HCT116 (cell line): Measurements from ENCODE around the gene BAHCC1. TPM values are rescaled to one million over a fixed set of nuclear protein-coding genes. Genes with fewer than 3 reads are reported as not detected.

Experiments used
- ATAC-seq: fragments of 200-7000 bp; cut with Tn5 transposase; 2 replicates; pipeline ENCODE4 v1.9.1; 2020; ENCODE audit warnings: mild to moderate bottlenecking, moderate library complexity
- BruUV-seq: library from RNA; stranded (reverse); fragments of 400-500 nt; replicated peaks from 2 replicates; lab custom pipeline; 2021; lab: Mats Ljungman, UMichigan
- CTCF ChIA-PET: fragments of 300-600 bp; sonication (Branson Sonifier 250); formaldehyde crosslinking; loops from one replicate; lab custom pipeline; 2021; ENCODE audit warnings: antibody characterized with exemption; lab: Charles Lee
- POLR2A ChIA-PET: fragments of 300-600, 350-600 bp; sonication (Branson Sonifier 250); formaldehyde crosslinking; loops from one replicate; lab custom pipeline; 2021; ENCODE audit warnings: antibody characterized with exemption; lab: Charles Lee
- RAD21 ChIA-PET, 2 experiments: fragments of 300-600 bp; sonication (Branson Sonifier 250); formaldehyde crosslinking; loops; one replicate each; lab custom pipeline; 2023; ENCODE audit warnings: low total read pairs in 2 of 2; ENCODE audit not compliant: uncharacterized antibody in 2 of 2, unreplicated experiment in 2 of 2, low non-redundant PET in 1 of 2; lab: Charles Lee
- DNase-seq: peaks from one replicate; pipeline ENCODE4 v3.0.0-alpha.2; 2010; ENCODE audit warnings: low read depth, low spot score
- H2AFZ ChIP-seq: fragments of 200-600 bp; shearing (Covaris generic), sonication (generic); 2 replicates; pipeline ENCODE4 v1.6.1; 2017; ENCODE audit warnings: low read depth, mixed run types, mixed read lengths, antibody characterized with exemption, low read length; ENCODE audit not compliant: poor library complexity, severe bottlenecking
- H3K27ac ChIP-seq: 2 replicates; pipeline ENCODE4 v1.5.1; 2012; ENCODE audit warnings: low read depth, low read length
- H3K27me3 ChIP-seq: fragments of 200-600 bp; sonication (generic); 2 replicates; pipeline ENCODE4 v1.6.1; 2016; ENCODE audit warnings: mixed run types, low read length, mixed read lengths; ENCODE audit not compliant: insufficient read depth
- H3K36me3 ChIP-seq, 2 experiments: fragments of 200-500 bp in 1 of 2; fragments of 200-600 bp in 1 of 2; sonication (Bioruptor generic) in 1 of 2; sonication (generic) in 1 of 2; 2 replicates each; pipeline versions ENCODE4 v1.5.1 to v1.6.1; 2014 to 2016; ENCODE audit warnings: low read length in 2 of 2, inconsistent platforms in 1 of 2, mixed read lengths in 1 of 2, mixed run types in 1 of 2; ENCODE audit not compliant: insufficient read depth in 2 of 2, control insufficient read depth in 1 of 2
- H3K4me1 ChIP-seq, 2 experiments: fragments of 200-600 bp in 1 of 2; sonication (generic) in 1 of 2; 2 replicates each; pipeline versions ENCODE4 v1.5.1 to v1.6.1; 2012 to 2017; ENCODE audit warnings: low read length in 2 of 2, inconsistent platforms in 1 of 2, mild to moderate bottlenecking in 1 of 2, mixed read lengths in 1 of 2, mixed run types in 1 of 2, moderate library complexity in 1 of 2; ENCODE audit not compliant: insufficient read depth in 2 of 2, control insufficient read depth in 1 of 2
- H3K4me2 ChIP-seq: fragments of 200-600 bp; sonication (generic); 2 replicates; pipeline ENCODE4 v1.6.1; 2017; ENCODE audit warnings: mixed run types, low read length, mixed read lengths
- H3K4me3 ChIP-seq, 2 experiments: fragments of 200-600 bp in 1 of 2; sonication (generic) in 1 of 2; replicated peaks in 1 of 2; 2 replicates each; pipeline ENCODE4 v1.5.1; 2011 to 2016; ENCODE audit warnings: low read length in 2 of 2, control low read depth in 1 of 2, low read depth in 1 of 2, mild to moderate bottlenecking in 1 of 2, mixed read lengths in 1 of 2, mixed run types in 1 of 2
- H3K79me2 ChIP-seq: fragments of 200-600 bp; sonication (generic); 2 replicates; pipeline ENCODE4 v1.6.1; 2017; ENCODE audit warnings: mild to moderate bottlenecking, mixed run types, low read length, moderate library complexity, mixed read lengths; ENCODE audit not compliant: insufficient read depth
- H3K9ac ChIP-seq: fragments of 200-600 bp; sonication (generic); 2 replicates; pipeline ENCODE4 v1.6.1; 2016; ENCODE audit warnings: low read length, mixed read lengths
- H3K9me2 ChIP-seq: fragments of 200-600 bp; sonication (generic), shearing (Covaris generic); 2 replicates; pipeline ENCODE4 v1.6.1; 2017; ENCODE audit warnings: mixed run types, mild to moderate bottlenecking, moderate library complexity; ENCODE audit not compliant: insufficient read depth
- H3K9me3 ChIP-seq, 2 experiments: fragments of 200-500 bp in 1 of 2; fragments of 200-600 bp in 1 of 2; sonication (Bioruptor generic) in 1 of 2; sonication (generic) in 1 of 2; 2 replicates each; pipeline ENCODE4 v1.6.1; 2014 to 2017; ENCODE audit warnings: low read length in 2 of 2, mixed read lengths in 2 of 2, inconsistent platforms in 1 of 2, low read depth in 1 of 2, mild to moderate bottlenecking in 1 of 2, mixed run types in 1 of 2, moderate library complexity in 1 of 2; ENCODE audit not compliant: control insufficient read depth in 1 of 2, insufficient read depth in 1 of 2
- H4K20me1 ChIP-seq: fragments of 200-600 bp; sonication (generic), shearing (Covaris generic); 2 replicates; pipeline ENCODE4 v1.6.1; 2017; ENCODE audit warnings: mixed run types, mild to moderate bottlenecking, moderate library complexity; ENCODE audit not compliant: insufficient read depth
- ATF3 ChIP-seq: IDR thresholded peaks from 2 replicates; pipeline ENCODE4 v1.6.1; 2012
- CEBPB ChIP-seq: IDR thresholded peaks from 2 replicates; pipeline ENCODE4 v1.6.1; 2012; ENCODE audit warnings: low read depth
- EZH2 ChIP-seq: fragments of 200-600 bp; sonication (generic); IDR thresholded peaks from 2 replicates; pipeline ENCODE4 v1.6.1; 2017; ENCODE audit warnings: antibody characterized with exemption, mixed run types
- FOSL1 ChIP-seq: IDR thresholded peaks from 2 replicates; pipeline ENCODE4 v1.6.1; 2012; ENCODE audit warnings: low read depth
- POLR2AphosphoS5 ChIP-seq: IDR thresholded peaks from 2 replicates; pipeline ENCODE4 v1.6.1; 2011; ENCODE audit warnings: mild to moderate bottlenecking, low read depth, low read length, moderate library complexity
- SIN3A ChIP-seq: IDR thresholded peaks from 2 replicates; pipeline ENCODE4 v1.6.1; 2012; ENCODE audit warnings: low read depth
- SP1 ChIP-seq: IDR thresholded peaks from 2 replicates; pipeline ENCODE4 v1.6.1; 2012; ENCODE audit warnings: low read depth
- ZBTB33 ChIP-seq: IDR thresholded peaks from 2 replicates; pipeline ENCODE4 v1.6.1; 2011; ENCODE audit warnings: mild to moderate bottlenecking, low read length, moderate library complexity; ENCODE audit not compliant: insufficient replicate concordance; ENCODE audit errors: extremely low read depth
- ZFX ChIP-seq: fragments of 450-650 bp; IDR thresholded peaks from 2 replicates; pipeline ENCODE4 v1.6.1; 2017
- ZNF274 ChIP-seq: fragments of 200-500 bp; sonication (Bioruptor generic); IDR thresholded peaks from 2 replicates; pipeline ENCODE4 v1.6.1; 2014; ENCODE audit warnings: mild to moderate bottlenecking, low read depth, low read length, inconsistent platforms
- intact Hi-C: fragments of 100-400 bp; cut with micrococcal nuclease; formaldehyde crosslinking; loops from 2 replicates; pipeline ENCODE4 v1.10.0; 2022
- total RNA-seq: library from RNA; stranded (reverse); gene quantifications from one replicate; pipeline ENCODE4 v1.2.1, GENCODE V29; 2021; ENCODE audit not compliant: unreplicated experiment

The BAHCC1 gene
- total RNA-seq, 1 experiment from 2014 or later, result 45.2 TPM

GRCh38 chr17:81415681-81416080 lies 20.4 kb downstream of the BAHCC1 start:
- intact Hi-C loops, result no loop called here
- Histone ChIP-seq H3K9ac (no peak overlapping the region), H4K20me1 (no peaks in the 10 kb centered on the region)
- POLR2A ChIA-PET, result no interaction called here
- no peak for DNase-seq
- no peak for ATAC-seq
- no peak for TF ChIP-seq SP1
- no peak for TF ChIP-seq FOSL1
- no peak for TF ChIP-seq CEBPB
- TF ChIP-seq ZNF274, result no peak
- TF ChIP-seq ZFX, result no peak
- TF ChIP-seq POLR2AphosphoS5, result no peak
- TF ChIP-seq ATF3, result no peak
- TF ChIP-seq EZH2, result no peak
- TF ChIP-seq SIN3A, result no peak
- no peak for TF ChIP-seq ZBTB33
- TF ChIP-seq, all 23 proteins: peak for 0
- no peaks in the 10 kb centered on the region for H3K27me3 ChIP-seq
- no peaks in the 10 kb centered on the region; the same call in 1 of the 2 replicates for H3K79me2 ChIP-seq
- H3K4me3 ChIP-seq, result no peak overlapping the region
- no peaks in the 10 kb centered on the region for H3K9me2 ChIP-seq
- H2AFZ ChIP-seq, result no peak overlapping the region
- H3K27ac ChIP-seq, result no peak overlapping the region; the same call in 1 of the 2 replicates
- no TSS peak for BruUV-seq
- H3K36me3 ChIP-seq, result no peaks in the 10 kb centered on the region
- ChIA-PET CTCF (no interaction called here), RAD21 (no interaction called here)
- no peak overlapping the region for H3K4me2 ChIP-seq
- no peaks in the 10 kb centered on the region for H3K9me3 ChIP-seq
- H3K4me1 ChIP-seq, result peaks cover 35 to 49% of the 10 kb centered on the region in 2 experiments
